SK-N-MC (cell line): ENCODE results near the gene COX7A2.

Experiments used
- EZH2 ChIP-seq: fragments of 200-600 bp; sonication (generic); IDR thresholded peaks from one replicate; pipeline ENCODE4 v1.6.1; 2017; ENCODE audit warnings: antibody characterized with exemption
- POLR2AphosphoS5 ChIP-seq: IDR thresholded peaks from 2 replicates; pipeline ENCODE4 v1.6.1; 2012; ENCODE audit warnings: mild to moderate bottlenecking, low read depth, low read length, borderline replicate concordance

DNA sequence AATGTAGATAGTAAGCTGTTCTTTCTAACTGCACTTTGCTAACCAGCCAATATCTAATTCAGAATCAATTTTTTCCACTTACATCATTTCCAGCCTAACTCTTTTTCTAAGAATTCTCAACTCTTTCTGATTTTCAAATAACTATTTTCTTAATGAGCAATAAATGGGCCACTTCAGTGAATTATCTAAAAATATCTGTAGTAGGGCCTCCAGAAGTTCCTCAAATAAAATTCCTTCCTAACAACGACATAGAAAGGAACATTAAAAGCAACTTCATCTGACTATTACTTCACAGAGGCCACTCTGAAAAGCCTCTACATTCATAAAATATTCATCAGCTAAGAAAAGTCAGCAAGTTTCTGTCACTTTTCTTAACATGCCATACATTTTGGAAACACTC, 42.6 kb downstream of the COX7A2 start:
- TF ChIP-seq EZH2 (no peak), POLR2AphosphoS5 (no peak)
